OCI-LY7 (cell line): ENCODE measurements around the gene TRAIP. TPM values are rescaled to one million over a fixed set of nuclear protein-coding genes. Genes with fewer than 3 reads are reported as not detected.

ENCODE experiments used
- BruUV-seq: library from RNA; stranded (reverse); fragments of 400-500 nt; replicated peaks from 2 replicates; lab custom pipeline; 2021; lab: Mats Ljungman, UMichigan
- CTCF ChIA-PET: fragments of 300-600 bp; sonication (Branson Sonifier 250); formaldehyde crosslinking; loops from one replicate; lab custom pipeline; 2022; ENCODE audit warnings: antibody characterized with exemption; ENCODE audit not compliant: unreplicated experiment; lab: Charles Lee
- POLR2A ChIA-PET: fragments of 300-600 bp; sonication (Branson Sonifier 250); formaldehyde crosslinking; loops from one replicate; lab custom pipeline; 2022; ENCODE audit warnings: antibody characterized with exemption; lab: Charles Lee
- DNase-seq: peaks from one replicate; pipeline ENCODE4 v3.0.0-alpha.2; 2015; ENCODE audit warnings: low spot score
- H2AFZ ChIP-seq: fragments of 200-600 bp; sonication (generic), shearing (Covaris generic); 2 replicates; pipeline ENCODE4 v1.6.1; 2014; ENCODE audit warnings: mild to moderate bottlenecking, antibody characterized with exemption, low read length, moderate library complexity
- H3K27ac ChIP-seq: fragments of 200-600 bp; sonication (generic); 2 replicates; pipeline ENCODE4 v1.5.1; 2014; ENCODE audit warnings: mixed run types, low read depth, mild to moderate bottlenecking, moderate library complexity, low read length, inconsistent platforms; ENCODE audit not compliant: poor library complexity, severe bottlenecking
- H3K36me3 ChIP-seq: fragments of 200-600 bp; sonication (generic); 2 replicates; pipeline ENCODE4 v1.6.1; 2014; ENCODE audit warnings: mild to moderate bottlenecking, antibody characterized with exemption, low read length, moderate library complexity, mixed read lengths; ENCODE audit not compliant: insufficient read depth
- H3K4me1 ChIP-seq: fragments of 200-600 bp; sonication (generic); 2 replicates; pipeline ENCODE4 v1.5.1; 2014; ENCODE audit warnings: mild to moderate bottlenecking, low read length; ENCODE audit not compliant: insufficient read depth, poor library complexity, severe bottlenecking
- H3K4me2 ChIP-seq: fragments of 200-600 bp; sonication (generic); 2 replicates; pipeline ENCODE4 v1.6.1; 2014; ENCODE audit warnings: mild to moderate bottlenecking, low read length
- H3K4me3 ChIP-seq: fragments of 200-600 bp; sonication (generic); 2 replicates; pipeline ENCODE4 v1.5.1; 2014; ENCODE audit warnings: mild to moderate bottlenecking, low read depth, low read length; ENCODE audit not compliant: poor library complexity, severe bottlenecking
- H3K79me2 ChIP-seq: fragments of 200-600 bp; sonication (generic); 2 replicates; pipeline ENCODE4 v1.6.1; 2016; ENCODE audit warnings: low read depth, mild to moderate bottlenecking, low read length, moderate library complexity, mixed read lengths; ENCODE audit not compliant: insufficient read depth
- H3K9me2 ChIP-seq: fragments of 200-600 bp; sonication (generic); 2 replicates; pipeline ENCODE4 v1.6.1; 2016; ENCODE audit warnings: mild to moderate bottlenecking, low read length, mixed read lengths; ENCODE audit not compliant: insufficient read depth
- H3K9me3 ChIP-seq: fragments of 200-600 bp; sonication (generic); 2 replicates; pipeline ENCODE4 v1.6.1; 2014; ENCODE audit warnings: mild to moderate bottlenecking, mixed run types, low read length, mixed read lengths
- H4K20me1 ChIP-seq: fragments of 200-600 bp; sonication (generic); 2 replicates; pipeline ENCODE4 v1.6.1; 2014; ENCODE audit warnings: mild to moderate bottlenecking, antibody characterized with exemption, low read length, moderate library complexity, mixed read lengths; ENCODE audit not compliant: insufficient read depth
- EZH2phosphoT487 ChIP-seq: fragments of 200-600 bp; sonication (generic); IDR thresholded peaks from 2 replicates; pipeline ENCODE4 v1.6.1; 2018; ENCODE audit warnings: low read depth, borderline replicate concordance, mild to moderate bottlenecking, mixed run types, antibody characterized with exemption, low read length, moderate library complexity, mixed read lengths
- intact Hi-C: fragments of 100-400 bp; cut with micrococcal nuclease; formaldehyde crosslinking; loops from one replicate; pipeline ENCODE4 v1.10.0; 2022; ENCODE audit not compliant: unreplicated experiment
- total RNA-seq, 2 experiments: library from RNA; depleted of rRNA in 1 of 2; stranded (reverse); fragments of >200 nt in 1 of 2; shearing (Covaris generic) in 1 of 2; gene quantifications; 2 replicates each; pipeline ENCODE4 v1.2.3, GENCODE V29; 2014 to 2022
- TF ChIP-seq, protein P1 (sequence below): fragments of 200-600 bp; sonication (generic); conservative IDR thresholded peaks from 2 replicates; pipeline ENCODE4 v1.5.1; 2014; ENCODE audit warnings: mild to moderate bottlenecking, antibody characterized with exemption, low read length, moderate library complexity, mixed read lengths

Gene TRAIP
- total RNA-seq, 2 experiments from 2014 or later = 38.6 to 41.8 TPM

DNA sequence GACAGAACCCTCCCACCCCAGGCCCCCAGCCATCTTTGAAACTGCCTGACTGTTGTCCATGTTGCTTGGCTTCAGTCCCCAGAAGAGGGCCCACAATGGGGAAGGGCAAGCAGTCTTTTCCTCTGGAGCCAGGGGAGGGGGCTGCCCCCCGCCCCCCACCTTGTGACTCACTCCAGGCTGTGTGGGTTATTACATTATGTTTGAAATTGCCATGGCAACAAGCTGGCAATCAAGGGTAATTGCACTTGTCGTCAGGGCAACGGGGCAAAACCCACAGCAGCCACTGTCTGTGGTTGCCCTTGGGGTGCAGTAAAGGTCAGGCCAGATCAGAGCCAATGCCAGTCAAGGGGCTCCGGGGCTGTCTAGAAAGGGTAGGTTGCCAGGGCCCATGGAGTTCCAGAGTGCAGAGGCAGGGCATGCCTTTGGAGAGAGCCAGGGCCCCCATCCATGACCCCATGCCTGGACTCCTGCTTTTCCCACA, 16.5 kb upstream of the TRAIP start:
- CTCF ChIA-PET = no interaction called here
- intact Hi-C loops = no loop called here
- H3K4me1 ChIP-seq = peaks cover 17% of the 10 kb centered on the region
- no TSS peak for BruUV-seq
- no peaks in the 10 kb centered on the region for H3K36me3 ChIP-seq
- POLR2A ChIA-PET = no interaction called here
- no peak for DNase-seq
- H3K4me3 ChIP-seq = no peak overlapping the region
- H2AFZ ChIP-seq = no peak overlapping the region
- no peak overlapping the region for H3K27ac ChIP-seq
- H4K20me1 ChIP-seq = no peaks in the 10 kb centered on the region
- H3K4me2 ChIP-seq = no peak overlapping the region
- no peaks in the 10 kb centered on the region for H3K9me3 ChIP-seq
- no peak for TF ChIP-seq EZH2phosphoT487
- TF ChIP-seq, protein P1, sequence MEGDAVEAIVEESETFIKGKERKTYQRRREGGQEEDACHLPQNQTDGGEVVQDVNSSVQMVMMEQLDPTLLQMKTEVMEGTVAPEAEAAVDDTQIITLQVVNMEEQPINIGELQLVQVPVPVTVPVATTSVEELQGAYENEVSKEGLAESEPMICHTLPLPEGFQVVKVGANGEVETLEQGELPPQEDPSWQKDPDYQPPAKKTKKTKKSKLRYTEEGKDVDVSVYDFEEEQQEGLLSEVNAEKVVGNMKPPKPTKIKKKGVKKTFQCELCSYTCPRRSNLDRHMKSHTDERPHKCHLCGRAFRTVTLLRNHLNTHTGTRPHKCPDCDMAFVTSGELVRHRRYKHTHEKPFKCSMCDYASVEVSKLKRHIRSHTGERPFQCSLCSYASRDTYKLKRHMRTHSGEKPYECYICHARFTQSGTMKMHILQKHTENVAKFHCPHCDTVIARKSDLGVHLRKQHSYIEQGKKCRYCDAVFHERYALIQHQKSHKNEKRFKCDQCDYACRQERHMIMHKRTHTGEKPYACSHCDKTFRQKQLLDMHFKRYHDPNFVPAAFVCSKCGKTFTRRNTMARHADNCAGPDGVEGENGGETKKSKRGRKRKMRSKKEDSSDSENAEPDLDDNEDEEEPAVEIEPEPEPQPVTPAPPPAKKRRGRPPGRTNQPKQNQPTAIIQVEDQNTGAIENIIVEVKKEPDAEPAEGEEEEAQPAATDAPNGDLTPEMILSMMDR = no peak
- H3K79me2 ChIP-seq = no peaks in the 10 kb centered on the region
- no peaks in the 10 kb centered on the region for H3K9me2 ChIP-seq

DNA sequence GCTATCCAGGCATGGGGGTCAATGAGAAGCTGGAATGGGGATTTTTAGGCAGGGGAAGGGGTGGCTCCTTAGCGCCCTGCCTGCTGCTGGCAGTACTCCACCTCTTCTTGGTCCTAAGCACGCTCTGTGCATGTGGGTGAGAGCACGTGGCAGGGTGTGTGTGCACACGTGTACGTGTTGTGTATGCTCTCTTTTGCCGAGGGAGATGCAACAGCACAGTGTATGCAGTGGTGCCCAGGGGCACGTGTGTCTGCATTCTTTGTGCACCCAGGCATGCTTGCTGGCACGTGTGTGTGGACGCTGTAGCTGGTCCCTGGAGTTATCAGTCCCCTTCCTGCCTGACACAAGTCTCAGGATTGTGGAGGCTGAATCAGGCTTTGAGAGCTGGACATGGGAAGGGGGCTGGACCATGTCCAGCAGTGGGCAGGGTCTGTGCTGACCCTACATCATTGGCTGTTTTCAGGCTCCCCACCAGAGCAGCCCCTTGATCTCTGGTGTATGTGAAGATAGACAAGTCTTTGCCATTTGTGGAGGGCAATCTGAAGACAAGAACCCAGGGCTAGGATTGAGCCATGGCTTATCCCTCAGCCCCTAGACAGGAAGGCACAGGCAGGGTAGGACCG, 15.3 kb upstream of the TRAIP start:
- intact Hi-C loops = no loop called here
- CTCF ChIA-PET = no interaction called here
- POLR2A ChIA-PET = interaction anchor here (0.6 kb wide), 1 partner anchor 269 kb away, joined by 3 read pairs; no protein-coding TSS in a partner anchor
- no peak overlapping the region for H3K4me2 ChIP-seq
- BruUV-seq = no TSS peak
- TF ChIP-seq, protein P1 = no peak
- TF ChIP-seq EZH2phosphoT487 = no peak
- H3K4me1 ChIP-seq = peaks cover 17% of the 10 kb centered on the region
- H3K27ac ChIP-seq = no peak overlapping the region
- no peaks in the 10 kb centered on the region for H3K9me2 ChIP-seq
- H3K9me3 ChIP-seq = no peaks in the 10 kb centered on the region
- H2AFZ ChIP-seq = no peak overlapping the region
- H3K79me2 ChIP-seq = no peaks in the 10 kb centered on the region
- no peak for DNase-seq
- no peaks in the 10 kb centered on the region for H3K36me3 ChIP-seq
- no peak overlapping the region for H3K4me3 ChIP-seq
- H4K20me1 ChIP-seq = no peaks in the 10 kb centered on the region

DNA sequence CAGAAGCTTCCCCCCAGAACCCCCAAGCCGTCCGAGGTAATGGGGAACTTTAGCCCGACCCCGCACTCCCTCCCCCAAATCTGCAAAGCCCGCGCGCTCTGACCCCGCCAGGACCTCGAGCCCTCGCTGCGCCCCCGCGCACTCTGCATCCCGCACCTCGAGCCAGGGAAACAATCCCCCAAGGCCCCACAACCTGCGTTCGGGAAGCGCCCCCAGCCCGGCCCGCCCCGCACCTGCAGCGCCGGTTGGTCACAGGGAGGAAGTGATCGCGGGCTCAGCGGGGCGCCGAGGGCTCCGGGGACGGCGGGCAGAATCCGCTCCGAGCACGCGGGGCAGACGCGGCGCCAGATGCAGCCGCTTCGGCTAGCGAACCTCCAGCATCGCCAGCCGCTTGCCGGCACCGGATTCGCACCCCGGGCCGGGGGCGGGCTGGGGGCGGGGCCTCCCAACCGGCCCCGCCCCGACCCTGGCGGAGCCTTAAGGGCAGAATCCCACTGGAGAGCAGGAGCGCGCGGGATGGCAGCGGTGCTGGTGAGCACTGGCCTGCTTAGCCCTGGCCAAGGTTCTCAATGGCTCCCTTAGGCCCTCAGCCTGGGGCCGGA, 13.3 kb upstream of the TRAIP start, which contains the start of gene CAMKV:
CAMKV (minus strand) TSS at position 382 of the 602 bp plus-strand sequence. CDS start 7,518 bp downstream, outside the sequence.
- Histone ChIP-seq H3K4me1 (peaks cover 17% of the 10 kb centered on the region), H3K79me2 (no peaks in the 10 kb centered on the region), H3K4me2 (peak within 1 kb of the TSS; percentile 79), H3K9me3 (no peaks in the 10 kb centered on the region), H3K27ac (no peak within 1 kb of the TSS), H3K36me3 (no peaks in the 10 kb centered on the region), H2AFZ (no peak within 1 kb of the TSS), H4K20me1 (no peaks in the 10 kb centered on the region), H3K9me2 (no peaks in the 10 kb centered on the region), H3K4me3 (peak within 1 kb of the TSS; percentile 59)
- ChIA-PET POLR2A (interaction anchor here (1.2 kb wide), 1 partner anchor 12 kb away, joined by 3 read pairs; no protein-coding TSS in a partner anchor), CTCF (no interaction called here)
- no TSS peak for BruUV-seq
- intact Hi-C loops = no loop called here
- TF ChIP-seq, protein P1 = no peak
- no peak for TF ChIP-seq EZH2phosphoT487
- peak; percentile 35 for DNase-seq
